VCaP (cell line): ENCODE measurements around the gene ATL2.

Source experiments
- H3K27ac ChIP-seq: fragments of 450-650 bp; 2 replicates; pipeline ENCODE4 v1.5.1; 2017
- TF ChIP-seq, protein P1 (sequence below): fragments of 450-650 bp; conservative IDR thresholded peaks from 2 replicates; pipeline ENCODE4 v1.5.1; 2017; ENCODE audit warnings: mild to moderate bottlenecking, moderate library complexity

Gene ATL2

DNA sequence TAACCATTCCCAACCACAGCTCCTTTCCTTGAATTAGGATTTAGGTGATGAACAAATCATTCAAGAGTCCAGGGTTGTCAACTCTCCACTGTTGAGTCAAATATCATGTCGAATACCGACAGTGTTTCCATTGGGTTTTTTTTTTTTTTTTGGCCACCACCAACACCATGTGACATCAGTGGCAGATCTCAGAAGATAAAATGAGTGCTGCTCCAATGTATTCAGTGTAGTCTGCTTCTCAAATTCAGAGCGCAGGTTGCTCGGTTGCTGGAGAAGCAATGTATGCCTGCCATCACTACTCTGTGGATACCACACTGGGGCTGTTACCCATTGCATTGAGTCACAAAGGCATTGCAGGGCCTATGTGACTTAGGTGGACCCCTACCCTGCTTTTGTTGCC is 10.8 kb upstream of the ATL2 start:
- H3K27ac ChIP-seq: no peak overlapping the region
- TF ChIP-seq, protein P1, sequence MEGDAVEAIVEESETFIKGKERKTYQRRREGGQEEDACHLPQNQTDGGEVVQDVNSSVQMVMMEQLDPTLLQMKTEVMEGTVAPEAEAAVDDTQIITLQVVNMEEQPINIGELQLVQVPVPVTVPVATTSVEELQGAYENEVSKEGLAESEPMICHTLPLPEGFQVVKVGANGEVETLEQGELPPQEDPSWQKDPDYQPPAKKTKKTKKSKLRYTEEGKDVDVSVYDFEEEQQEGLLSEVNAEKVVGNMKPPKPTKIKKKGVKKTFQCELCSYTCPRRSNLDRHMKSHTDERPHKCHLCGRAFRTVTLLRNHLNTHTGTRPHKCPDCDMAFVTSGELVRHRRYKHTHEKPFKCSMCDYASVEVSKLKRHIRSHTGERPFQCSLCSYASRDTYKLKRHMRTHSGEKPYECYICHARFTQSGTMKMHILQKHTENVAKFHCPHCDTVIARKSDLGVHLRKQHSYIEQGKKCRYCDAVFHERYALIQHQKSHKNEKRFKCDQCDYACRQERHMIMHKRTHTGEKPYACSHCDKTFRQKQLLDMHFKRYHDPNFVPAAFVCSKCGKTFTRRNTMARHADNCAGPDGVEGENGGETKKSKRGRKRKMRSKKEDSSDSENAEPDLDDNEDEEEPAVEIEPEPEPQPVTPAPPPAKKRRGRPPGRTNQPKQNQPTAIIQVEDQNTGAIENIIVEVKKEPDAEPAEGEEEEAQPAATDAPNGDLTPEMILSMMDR: no peak

DNA sequence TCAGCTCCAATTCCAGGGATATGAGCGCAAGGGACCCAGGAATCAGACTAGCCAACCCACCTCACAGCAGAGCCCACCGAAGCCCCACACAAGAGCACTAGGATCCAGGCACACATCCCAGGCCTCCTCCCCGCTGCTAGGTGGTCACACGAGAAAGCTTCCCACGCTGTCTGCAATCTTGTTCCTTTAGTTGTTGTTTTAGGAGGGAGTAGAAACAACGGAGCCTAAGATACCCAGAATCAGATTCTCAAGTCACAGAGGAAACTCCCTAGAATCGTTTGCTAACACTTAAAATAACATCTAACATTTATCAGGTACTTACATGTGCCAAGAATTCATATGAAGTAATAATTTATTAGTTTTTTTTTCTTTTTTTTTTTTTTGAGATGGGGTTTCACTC is 9.7 kb upstream of the ATL2 start:
- TF ChIP-seq, protein P1: no peak
- no peak overlapping the region for H3K27ac ChIP-seq

DNA sequence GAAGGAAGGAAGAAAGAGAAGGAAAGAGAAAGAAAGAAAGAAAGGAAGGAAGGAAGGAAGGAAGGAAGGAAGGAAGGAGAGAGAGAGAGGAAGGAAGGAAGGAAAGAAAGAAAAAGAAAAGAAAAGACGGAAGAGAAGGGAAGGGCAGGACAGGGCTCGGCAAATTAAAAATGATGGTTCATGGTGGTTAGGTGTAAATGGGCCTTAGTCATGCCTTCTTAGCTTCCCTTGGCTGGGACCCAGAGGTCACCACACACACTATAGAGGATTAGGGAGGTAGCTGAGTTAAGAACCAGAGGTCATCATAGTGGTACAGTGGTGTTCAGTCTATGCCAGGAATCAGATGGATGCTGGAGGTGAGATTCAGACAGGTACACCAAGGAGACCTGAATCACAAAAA is 9.3 kb upstream of the ATL2 start:
- TF ChIP-seq, protein P1: no peak
- H3K27ac ChIP-seq: no peak overlapping the region

DNA sequence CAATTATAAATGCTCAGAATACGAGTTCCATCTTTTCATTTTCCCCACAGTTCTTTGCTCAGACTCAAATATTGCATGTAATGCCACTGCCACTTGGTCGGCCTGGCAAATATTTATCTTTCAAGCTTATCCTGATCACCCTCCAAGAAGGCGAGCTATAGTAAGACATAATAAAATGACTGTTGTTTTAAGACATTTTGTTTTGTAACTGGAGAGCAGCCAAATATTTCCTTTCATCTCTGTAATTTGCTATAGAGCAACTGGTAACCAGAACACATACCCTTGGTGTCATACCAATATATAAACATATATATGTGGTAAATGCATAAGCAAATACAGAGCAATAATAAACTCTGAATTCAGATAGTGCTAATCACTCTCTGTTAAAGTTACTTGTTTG is 7.3 kb upstream of the ATL2 start:
- peak overlapping the region; percentile 71 for H3K27ac ChIP-seq
- TF ChIP-seq, protein P1: no peak

DNA sequence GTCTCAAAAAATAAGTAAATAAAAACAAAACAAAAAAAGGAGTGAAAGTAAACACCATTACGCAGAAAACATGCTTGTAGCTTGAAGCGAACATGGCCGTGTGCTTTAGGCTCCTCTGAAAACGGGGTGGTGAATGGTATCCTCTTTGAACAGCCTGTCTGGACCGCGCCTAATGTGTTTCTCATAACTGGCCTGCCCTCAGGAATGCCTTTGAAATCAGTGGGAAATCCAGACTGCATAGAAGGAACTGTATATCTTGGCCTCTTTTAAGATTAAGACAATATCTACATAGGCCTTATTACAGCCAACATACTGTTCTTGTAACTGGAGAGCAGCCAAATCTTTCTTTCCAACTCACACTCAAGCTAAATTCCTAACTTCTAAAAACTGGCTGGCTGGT is 6.7 kb upstream of the ATL2 start:
- H3K27ac ChIP-seq: peak overlapping the region; percentile 71

DNA sequence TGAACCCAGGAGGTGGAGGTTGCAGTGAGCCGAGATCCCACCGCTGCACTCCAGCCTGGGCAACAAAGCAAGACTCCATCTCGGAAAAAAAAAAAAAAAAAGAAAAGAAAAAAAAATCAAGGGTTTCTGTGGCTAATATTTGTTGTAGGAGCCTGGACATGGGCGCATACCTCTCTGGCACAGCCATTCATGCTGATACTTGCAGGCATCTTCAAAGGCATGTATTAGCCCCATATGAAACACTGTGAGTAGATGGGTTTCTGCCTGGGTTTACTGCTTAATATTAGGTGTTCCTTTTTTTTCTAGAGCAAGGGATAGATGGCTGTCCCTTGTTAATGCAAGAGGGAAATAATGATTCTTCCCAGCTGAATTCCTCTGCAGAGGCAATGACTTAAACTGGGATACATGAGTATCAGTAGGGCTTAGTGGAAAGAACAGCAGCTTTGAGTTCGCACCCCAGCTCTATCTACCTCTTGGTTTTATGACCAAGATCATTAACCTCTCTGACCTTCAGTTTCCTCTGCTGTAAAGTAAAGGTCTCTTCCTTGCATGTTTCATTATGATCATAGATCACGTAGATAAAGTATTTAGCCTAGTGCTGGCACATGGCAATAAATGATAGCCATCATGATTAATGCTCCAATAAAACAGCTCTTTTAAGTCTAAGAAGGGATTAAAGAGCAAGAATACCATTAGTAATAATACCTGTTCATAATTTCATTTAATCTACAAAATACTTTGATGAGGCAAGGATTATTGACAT is 4.5 kb upstream of the ATL2 start:
- H3K27ac ChIP-seq: no peak overlapping the region

DNA sequence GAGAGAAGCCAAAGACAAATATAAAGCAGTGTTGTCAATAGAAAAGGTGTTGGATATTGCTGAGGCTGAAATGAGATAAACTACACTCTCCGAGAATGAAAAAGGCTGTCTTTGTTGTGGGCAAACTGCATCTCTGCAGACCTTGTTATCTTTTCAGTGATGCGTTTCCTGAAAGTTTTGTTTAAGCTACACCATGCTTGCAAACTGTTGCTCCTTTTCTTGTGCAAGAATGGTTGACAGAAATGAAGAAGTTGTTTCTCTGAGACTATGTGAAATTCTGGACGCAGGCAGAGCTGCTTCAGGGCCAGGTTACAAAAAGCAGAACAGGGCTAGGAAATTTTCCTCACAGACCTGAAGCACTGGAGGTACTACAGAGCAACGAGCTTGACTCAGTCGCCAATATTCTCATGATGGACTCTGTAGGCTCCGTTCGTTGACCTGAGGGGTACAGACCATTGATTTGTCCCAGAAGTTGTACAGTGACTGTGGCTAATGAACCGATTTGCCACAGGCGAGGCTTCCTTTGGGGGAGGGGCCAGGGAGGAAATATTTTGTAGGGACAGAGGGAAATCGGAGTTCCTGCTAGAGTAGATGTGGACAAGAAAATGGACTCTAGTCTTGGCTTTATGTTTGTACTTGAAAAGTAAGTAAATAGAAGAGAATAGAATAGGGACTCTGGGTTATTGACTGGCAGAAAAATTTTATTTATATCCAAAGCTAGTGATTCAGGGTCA is 3.5 kb upstream of the ATL2 start:
- no peak overlapping the region for H3K27ac ChIP-seq

More for the DNA sequence above, 4.5 kb upstream of the ATL2 start:
- TF ChIP-seq, protein P1: no peak

More for the DNA sequence above, 3.5 kb upstream of the ATL2 start:
- TF ChIP-seq, protein P1: no peak
